DOHH2 (cell line): ENCODE results near the gene SLX4IP.
A peak's percentile ranks its signal among the peaks of the same experiment; 100 is the strongest.

Experiments used
- H3F3A ChIP-seq: fragments of 200-600 bp; sonication (generic), shearing (Covaris generic); 2 replicates; pipeline ENCODE4 v1.6.0; 2016; ENCODE audit warnings: antibody characterized with exemption, mild to moderate bottlenecking; ENCODE audit not compliant: control insufficient read depth, insufficient read depth
- H3K27ac ChIP-seq: fragments of 200-600 bp; sonication (generic); 2 replicates; pipeline ENCODE4 v1.5.1; 2014; ENCODE audit warnings: low read depth, mild to moderate bottlenecking, low read length, moderate library complexity
- H3K27me3 ChIP-seq: fragments of 200-600 bp; sonication (generic); 2 replicates; pipeline ENCODE4 v1.6.1; 2014; ENCODE audit warnings: mild to moderate bottlenecking, low read length, mixed read lengths; ENCODE audit not compliant: control insufficient read depth
- H3K36me3 ChIP-seq: fragments of 200-600 bp; sonication (generic); 2 replicates; pipeline ENCODE4 v1.6.1; 2014; ENCODE audit warnings: mild to moderate bottlenecking, low read length, moderate library complexity, mixed read lengths; ENCODE audit not compliant: control insufficient read depth
- H3K4me1 ChIP-seq: fragments of 200-600 bp; sonication (generic); 2 replicates; pipeline ENCODE4 v1.6.1; 2014; ENCODE audit warnings: mild to moderate bottlenecking, low read length, mixed read lengths; ENCODE audit not compliant: control insufficient read depth
- H3K4me2 ChIP-seq: fragments of 200-600 bp; sonication (generic); 2 replicates; pipeline ENCODE4 v1.6.0; 2014; ENCODE audit warnings: mild to moderate bottlenecking, low read length, moderate library complexity
- H3K4me3 ChIP-seq: fragments of 200-600 bp; sonication (generic); 2 replicates; pipeline ENCODE4 v1.5.1; 2014; ENCODE audit warnings: mild to moderate bottlenecking, low read length, mixed read lengths
- H3K79me2 ChIP-seq: fragments of 200-600 bp; sonication (generic); 2 replicates; pipeline ENCODE4 v1.6.1; 2014; ENCODE audit warnings: mild to moderate bottlenecking, low read length, mixed read lengths; ENCODE audit not compliant: control insufficient read depth
- H3K9me2 ChIP-seq: fragments of 200-600 bp; sonication (generic); replicated peaks from 2 replicates; pipeline ENCODE4 v1.6.1; 2014; ENCODE audit warnings: mild to moderate bottlenecking, low read length, mixed read lengths; ENCODE audit not compliant: control insufficient read depth
- H3K9me3 ChIP-seq: fragments of 200-600 bp; sonication (generic); 2 replicates; pipeline ENCODE4 v1.6.1; 2014; ENCODE audit warnings: antibody characterized with exemption, low read length, mixed read lengths; ENCODE audit not compliant: control insufficient read depth, insufficient read depth
- H4K20me1 ChIP-seq: fragments of 200-600 bp; sonication (generic); 2 replicates; pipeline ENCODE4 v1.6.0; 2014; ENCODE audit warnings: low read depth, mild to moderate bottlenecking, antibody characterized with exemption, low read length, moderate library complexity; ENCODE audit not compliant: control insufficient read depth, insufficient read depth
- EZH2phosphoT487 ChIP-seq: fragments of 200-600 bp; sonication (generic); IDR thresholded peaks from 2 replicates; pipeline ENCODE4 v1.6.1; 2017; ENCODE audit warnings: borderline replicate concordance, mild to moderate bottlenecking, antibody characterized with exemption, low read length, moderate library complexity, mixed read lengths
- TF ChIP-seq, protein P1 (sequence below): fragments of 200-600 bp; sonication (generic); IDR thresholded peaks from one replicate; pipeline ENCODE4 v1.5.1; 2014; ENCODE audit warnings: antibody characterized with exemption, mild to moderate bottlenecking, low read depth, low read length; ENCODE audit not compliant: poor library complexity, severe bottlenecking

SLX4IP gene

DNA sequence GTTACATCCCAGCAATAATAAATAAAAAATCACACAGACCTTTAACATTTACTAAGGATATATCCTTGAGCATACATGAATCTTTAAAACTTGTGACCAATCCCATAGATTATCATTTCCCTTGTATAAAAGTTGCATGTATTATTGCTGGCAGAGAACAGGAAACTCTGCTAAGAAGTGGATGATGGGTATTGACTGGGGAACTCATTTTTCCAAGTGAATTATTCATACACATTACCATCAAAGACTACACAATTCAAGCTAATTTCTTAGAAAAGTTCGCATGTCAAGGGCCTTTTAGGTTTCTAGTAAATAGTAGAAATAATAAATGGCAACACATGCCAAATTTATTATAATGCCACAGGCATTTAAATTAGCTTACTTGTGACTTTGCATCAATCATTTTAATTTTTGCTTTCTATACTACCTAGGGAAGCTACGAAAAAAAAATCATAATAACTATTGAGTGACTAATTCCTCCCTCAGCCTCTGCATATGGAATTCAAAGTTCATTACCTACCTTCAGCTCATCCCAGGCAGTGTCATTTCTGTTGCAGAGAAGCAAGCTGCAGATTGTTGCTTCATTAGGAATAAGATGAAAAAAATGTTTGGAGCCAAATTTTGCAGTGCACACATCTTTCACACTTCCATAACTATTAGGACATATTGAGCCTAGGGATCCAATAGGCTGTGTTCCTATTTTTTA lies 26.8 kb upstream of the SLX4IP start:
- H3K27me3 ChIP-seq = no peaks in the 10 kb centered on the region
- no peaks in the 10 kb centered on the region for H3K9me2 ChIP-seq
- H3K9me3 ChIP-seq = no peaks in the 10 kb centered on the region
- H3K36me3 ChIP-seq = peaks cover 27% of the 10 kb centered on the region
- no peaks in the 10 kb centered on the region for H3K79me2 ChIP-seq
- no peaks in the 10 kb centered on the region for H3K4me1 ChIP-seq
- no peak overlapping the region for H3K27ac ChIP-seq
- H3K4me2 ChIP-seq = no peak overlapping the region
- H3K4me3 ChIP-seq = no peak overlapping the region
- no peaks in the 10 kb centered on the region for H3F3A ChIP-seq
- TF ChIP-seq, protein P1, sequence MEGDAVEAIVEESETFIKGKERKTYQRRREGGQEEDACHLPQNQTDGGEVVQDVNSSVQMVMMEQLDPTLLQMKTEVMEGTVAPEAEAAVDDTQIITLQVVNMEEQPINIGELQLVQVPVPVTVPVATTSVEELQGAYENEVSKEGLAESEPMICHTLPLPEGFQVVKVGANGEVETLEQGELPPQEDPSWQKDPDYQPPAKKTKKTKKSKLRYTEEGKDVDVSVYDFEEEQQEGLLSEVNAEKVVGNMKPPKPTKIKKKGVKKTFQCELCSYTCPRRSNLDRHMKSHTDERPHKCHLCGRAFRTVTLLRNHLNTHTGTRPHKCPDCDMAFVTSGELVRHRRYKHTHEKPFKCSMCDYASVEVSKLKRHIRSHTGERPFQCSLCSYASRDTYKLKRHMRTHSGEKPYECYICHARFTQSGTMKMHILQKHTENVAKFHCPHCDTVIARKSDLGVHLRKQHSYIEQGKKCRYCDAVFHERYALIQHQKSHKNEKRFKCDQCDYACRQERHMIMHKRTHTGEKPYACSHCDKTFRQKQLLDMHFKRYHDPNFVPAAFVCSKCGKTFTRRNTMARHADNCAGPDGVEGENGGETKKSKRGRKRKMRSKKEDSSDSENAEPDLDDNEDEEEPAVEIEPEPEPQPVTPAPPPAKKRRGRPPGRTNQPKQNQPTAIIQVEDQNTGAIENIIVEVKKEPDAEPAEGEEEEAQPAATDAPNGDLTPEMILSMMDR = no peak
- TF ChIP-seq EZH2phosphoT487 = no peak
- no peaks in the 10 kb centered on the region for H4K20me1 ChIP-seq

DNA sequence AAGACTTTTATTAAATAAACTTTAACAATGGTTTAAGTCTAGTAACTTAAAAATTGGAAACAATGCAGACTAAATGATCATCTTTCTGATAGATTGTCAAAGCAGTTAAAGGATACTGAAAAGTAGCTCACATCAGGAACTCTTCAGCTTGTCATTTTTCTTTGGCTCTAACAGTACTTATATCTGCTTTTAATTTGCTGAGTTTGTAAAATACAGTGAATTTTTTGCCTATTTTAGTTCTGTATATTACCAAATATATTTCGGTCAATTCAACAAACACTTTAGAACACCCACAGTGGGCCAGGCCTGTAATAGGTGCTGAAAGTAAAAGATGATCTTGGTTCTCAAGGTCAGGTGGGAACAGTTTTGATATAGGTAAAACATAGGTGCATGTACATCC lies 23.4 kb upstream of the SLX4IP start:
- H3K79me2 ChIP-seq = peaks cover 10% of the 10 kb centered on the region
- no peaks in the 10 kb centered on the region for H3K9me3 ChIP-seq
- H3K36me3 ChIP-seq = peaks cover 41% of the 10 kb centered on the region
- no peaks in the 10 kb centered on the region for H3K9me2 ChIP-seq
- H3K4me1 ChIP-seq = peaks cover 7% of the 10 kb centered on the region; the same call in 1 of the 2 replicates
- H3F3A ChIP-seq = no peaks in the 10 kb centered on the region
- no peak for TF ChIP-seq EZH2phosphoT487
- no peaks in the 10 kb centered on the region for H3K27me3 ChIP-seq
- no peak overlapping the region for H3K27ac ChIP-seq
- H3K4me3 ChIP-seq = no peak overlapping the region
- no peak overlapping the region for H3K4me2 ChIP-seq
- H4K20me1 ChIP-seq = no peaks in the 10 kb centered on the region

DNA sequence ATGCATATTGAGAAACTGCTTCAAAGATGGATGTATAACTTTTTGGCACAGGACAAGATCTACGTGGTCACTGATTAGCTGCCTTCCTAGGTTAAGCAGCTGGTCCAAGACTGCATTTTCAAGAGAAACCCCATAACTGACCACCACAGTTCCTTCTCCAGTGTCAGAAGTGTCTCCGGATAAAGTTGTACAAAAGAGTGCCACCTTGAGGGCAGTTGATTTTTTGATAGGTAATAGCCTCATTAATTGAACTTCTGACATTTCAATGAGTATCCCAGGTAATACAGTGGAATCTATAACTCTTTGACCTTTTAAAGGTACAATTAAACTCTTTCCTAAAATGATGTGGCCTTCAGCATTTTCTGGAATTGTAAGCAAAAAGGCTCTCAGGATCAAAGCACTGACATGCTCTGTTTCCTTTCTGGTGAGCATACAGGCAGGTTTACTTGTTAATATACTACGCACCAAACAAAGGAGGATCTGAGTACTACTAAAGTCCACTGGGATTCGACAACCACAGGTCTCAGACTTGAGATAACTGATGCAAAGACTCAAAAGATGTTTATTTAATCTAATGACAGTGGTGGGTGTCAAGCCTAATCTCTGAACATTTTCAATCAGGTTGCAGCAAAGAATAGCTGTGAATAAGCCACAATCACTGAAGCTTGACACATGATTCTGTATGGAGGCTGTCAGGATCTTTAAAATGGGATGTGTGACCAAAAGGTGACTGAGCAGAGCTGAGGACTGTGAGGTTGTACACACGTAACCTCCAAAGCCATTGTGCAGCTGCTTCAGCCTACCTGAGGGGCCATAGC lies 22.3 kb upstream of the SLX4IP start:
- Histone ChIP-seq H3K36me3 (peaks cover 48% of the 10 kb centered on the region), H4K20me1 (no peaks in the 10 kb centered on the region), H3K27me3 (no peaks in the 10 kb centered on the region), H3K4me2 (no peak overlapping the region), H3K4me3 (no peak overlapping the region), H3F3A (no peaks in the 10 kb centered on the region), H3K27ac (no peak overlapping the region), H3K9me2 (no peaks in the 10 kb centered on the region), H3K79me2 (peaks cover 12% of the 10 kb centered on the region), H3K4me1 (peaks cover 12% of the 10 kb centered on the region), H3K9me3 (no peaks in the 10 kb centered on the region)
- TF ChIP-seq, protein P1 = peak; percentile 45
- no peak for TF ChIP-seq EZH2phosphoT487
